Measurements from ENCODE around the gene CCDC63.

DNA sequence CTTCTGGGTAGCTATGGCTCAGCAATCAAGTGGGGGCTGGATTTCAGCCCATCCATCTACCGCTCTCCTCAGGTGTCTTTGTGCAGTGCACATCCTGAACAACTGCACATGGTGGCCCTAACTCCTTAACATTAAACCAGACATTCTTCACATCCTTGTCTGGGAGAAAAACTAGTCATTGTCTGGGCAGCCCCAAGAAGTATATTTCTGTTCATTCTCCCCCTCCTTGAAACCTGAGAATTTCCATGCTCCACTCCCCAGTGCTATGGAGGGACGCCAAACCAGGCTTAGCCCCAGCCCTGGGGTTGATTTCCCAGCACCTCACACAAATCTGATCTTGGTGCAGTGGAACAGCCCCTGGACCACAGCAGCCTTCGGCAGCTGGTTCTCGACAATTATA, 60.2 kb downstream of the CCDC63 start:
- TF ChIP-seq, protein P1, sequence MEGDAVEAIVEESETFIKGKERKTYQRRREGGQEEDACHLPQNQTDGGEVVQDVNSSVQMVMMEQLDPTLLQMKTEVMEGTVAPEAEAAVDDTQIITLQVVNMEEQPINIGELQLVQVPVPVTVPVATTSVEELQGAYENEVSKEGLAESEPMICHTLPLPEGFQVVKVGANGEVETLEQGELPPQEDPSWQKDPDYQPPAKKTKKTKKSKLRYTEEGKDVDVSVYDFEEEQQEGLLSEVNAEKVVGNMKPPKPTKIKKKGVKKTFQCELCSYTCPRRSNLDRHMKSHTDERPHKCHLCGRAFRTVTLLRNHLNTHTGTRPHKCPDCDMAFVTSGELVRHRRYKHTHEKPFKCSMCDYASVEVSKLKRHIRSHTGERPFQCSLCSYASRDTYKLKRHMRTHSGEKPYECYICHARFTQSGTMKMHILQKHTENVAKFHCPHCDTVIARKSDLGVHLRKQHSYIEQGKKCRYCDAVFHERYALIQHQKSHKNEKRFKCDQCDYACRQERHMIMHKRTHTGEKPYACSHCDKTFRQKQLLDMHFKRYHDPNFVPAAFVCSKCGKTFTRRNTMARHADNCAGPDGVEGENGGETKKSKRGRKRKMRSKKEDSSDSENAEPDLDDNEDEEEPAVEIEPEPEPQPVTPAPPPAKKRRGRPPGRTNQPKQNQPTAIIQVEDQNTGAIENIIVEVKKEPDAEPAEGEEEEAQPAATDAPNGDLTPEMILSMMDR (IDR thresholded peaks at IDR 0.05): no peak
- TF ChIP-seq POLR2A (IDR thresholded peaks at IDR 0.05): no peak
